Stimulated activated CD4-positive, alpha-beta T cell treated with anti-CD3 and anti-CD28 coated beads, Interleukin-2, amount 100 ng/mL, for 24 hours (primary cell): ENCODE measurements around the gene LRMDA.

Experiments used
- DNase-seq, 2 donors: peaks; one replicate each; pipeline ENCODE4 v3.0.0-alpha.2; 2020

The LRMDA gene

DNA sequence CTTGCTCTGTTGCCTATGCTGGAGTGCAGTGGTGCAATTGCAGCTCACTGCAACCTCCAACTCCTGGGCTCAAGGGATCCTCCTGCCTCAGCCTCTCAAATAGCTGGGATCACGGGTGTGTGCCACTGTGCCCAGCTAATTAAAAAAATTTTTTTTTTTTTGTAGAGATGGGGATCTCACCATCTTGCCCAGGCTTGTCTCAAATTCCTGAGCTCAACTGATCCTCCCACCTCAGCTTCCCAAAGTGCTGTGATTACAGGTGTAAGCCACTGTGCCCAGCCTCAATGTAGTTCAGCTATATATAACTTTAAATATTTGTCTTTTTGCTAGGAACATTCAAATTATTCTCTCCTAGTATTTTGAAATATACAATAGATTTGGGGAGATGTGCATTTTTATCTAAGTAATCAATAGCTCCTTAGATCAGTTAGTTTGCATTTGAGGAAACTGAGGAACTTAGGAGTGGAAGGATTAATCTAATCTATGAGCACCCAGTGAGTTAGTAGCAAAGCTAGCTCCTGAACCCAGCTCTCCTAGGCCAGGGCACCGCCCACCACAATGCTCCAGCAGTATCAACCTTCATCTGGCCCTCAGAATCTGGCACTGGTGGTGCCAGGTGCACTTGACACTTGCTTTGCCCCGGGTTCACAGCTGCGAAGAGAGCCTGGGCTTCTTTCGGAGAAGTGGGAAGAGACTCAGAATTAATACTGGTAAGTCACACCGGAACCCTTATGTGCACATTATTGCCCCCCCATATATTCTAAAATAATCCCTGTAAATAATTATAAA is 5.9 kb upstream of the LRMDA start:
- no peak for DNase-seq

GRCh38 chr10:75426880-75427279 is 4.5 kb upstream of the LRMDA start:
- no peak for DNase-seq

GRCh38 chr10:75427951-75428350 is 3.5 kb upstream of the LRMDA start:
- no peak for DNase-seq

- no peak for DNase-seq
These were observed 2.8 kb upstream of the LRMDA start for GRCh38 chr10:75428434-75429158.

GRCh38 chr10:75429159-75429827 is 2.1 kb upstream of the LRMDA start:
- DNase-seq: no peak

GRCh38 chr10:75430000-75430763 is 1.2 kb upstream of the LRMDA start:
- no peak for DNase-seq

GRCh38 chr10:75432176-75432575 is 752 bp downstream of the LRMDA start:
- DNase-seq: no peak

DNA sequence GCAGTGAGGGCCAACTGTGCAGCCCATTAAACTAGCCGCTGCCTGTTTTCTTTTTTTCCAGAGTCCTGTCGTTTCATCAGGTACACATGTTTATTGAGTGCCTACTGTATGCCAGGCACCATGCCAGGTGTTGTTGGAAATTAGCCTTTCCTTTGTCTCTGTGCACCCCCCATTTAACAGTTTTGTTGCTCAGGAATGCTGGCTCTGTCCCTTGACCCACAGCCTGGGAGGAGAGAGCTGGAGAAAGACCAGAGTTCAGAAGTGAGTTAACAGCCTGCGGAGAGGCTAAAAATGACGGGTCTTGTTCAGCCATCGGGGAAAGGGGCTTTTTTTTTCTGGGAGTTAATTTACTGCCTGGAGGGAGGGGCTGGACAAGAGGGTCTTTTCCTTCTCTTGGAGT is 1.3 kb downstream of the LRMDA start:
- DNase-seq: no peak

GRCh38 chr10:75433216-75433615 is 1.8 kb downstream of the LRMDA start:
- no peak for DNase-seq

DNA sequence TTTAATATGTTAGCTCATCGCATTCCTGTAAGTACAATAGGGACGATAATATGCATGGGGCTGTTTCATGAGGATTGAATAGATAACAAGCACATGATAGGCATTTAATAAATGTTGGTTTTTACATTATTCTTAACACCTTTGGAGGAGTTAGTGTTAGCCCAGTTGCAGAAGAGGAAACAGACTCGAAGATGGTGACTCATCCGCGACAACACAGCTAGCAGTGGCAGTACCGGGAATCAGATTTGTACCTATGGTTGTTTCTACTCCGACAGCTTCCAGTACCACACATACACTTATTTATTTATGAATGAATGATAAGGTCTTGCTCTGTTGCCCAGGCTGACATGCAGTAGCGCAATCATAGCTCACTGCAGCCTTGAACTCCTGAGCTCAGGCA is 2.9 kb downstream of the LRMDA start:
- DNase-seq: no peak

GRCh38 chr10:75435291-75435690 is 3.9 kb downstream of the LRMDA start:
- no peak for DNase-seq

DNA sequence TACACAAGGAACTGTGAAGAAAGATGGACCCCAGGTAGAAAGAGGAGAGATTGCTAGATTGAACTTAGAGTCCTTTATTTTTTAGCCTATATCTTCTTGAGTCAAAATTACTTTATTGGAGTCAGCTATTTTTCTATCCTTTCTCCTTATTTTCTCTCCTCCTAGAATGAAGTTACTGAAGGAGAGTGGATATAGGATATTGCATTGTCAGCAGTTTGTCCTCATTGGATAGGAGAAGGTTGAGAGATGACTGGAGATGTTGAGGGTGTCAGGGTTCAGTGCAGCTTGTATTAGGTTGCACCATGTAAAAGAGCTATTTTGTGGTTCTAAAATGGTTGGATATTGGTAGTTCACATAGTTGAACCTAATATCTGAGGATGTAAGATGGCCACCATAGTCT is 5.5 kb downstream of the LRMDA start:
- DNase-seq: no peak

- DNase-seq: no peak
These were observed 6.3 kb downstream of the LRMDA start for GRCh38 chr10:75437693-75438092.

DNA sequence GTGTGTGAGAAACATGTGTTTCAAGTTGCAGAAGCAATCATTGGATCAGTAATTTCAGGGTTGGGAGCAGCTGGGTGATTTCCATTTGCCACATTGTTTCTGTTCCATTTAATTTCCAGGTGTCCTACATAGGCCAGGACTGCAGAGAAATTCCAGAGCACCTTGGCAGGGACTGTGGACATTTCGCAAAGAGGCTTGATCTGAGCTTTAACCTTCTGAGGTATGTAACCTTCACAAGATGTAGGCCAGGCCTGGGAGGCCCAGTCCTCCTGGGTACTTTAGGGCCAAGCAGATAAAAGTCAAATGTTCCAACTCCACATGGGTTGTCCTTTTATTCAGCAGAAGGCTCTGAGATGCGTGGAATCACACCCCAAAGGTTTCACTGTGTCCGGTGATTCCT is 6.9 kb downstream of the LRMDA start:
- no peak for DNase-seq

DNA sequence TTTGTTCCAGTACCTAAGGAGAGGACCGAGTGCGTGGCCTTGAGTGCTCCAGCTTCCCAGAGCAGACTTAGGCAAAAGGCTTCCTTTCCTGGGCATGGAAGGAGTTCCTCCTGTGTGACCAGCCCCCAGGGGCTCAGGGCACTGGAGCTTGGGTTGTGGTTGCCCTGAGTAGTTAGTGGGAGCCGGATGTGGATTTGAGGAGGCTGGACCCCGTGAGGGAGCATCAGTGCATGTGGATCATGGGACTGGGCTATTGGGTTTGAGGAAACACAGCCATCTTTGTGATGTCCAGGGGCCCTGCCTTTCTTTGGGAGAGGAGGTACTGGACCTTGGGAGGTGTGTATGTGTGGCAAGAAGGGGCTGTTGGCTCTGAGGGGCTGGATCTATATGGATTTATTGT is 8.4 kb downstream of the LRMDA start:
- no peak for DNase-seq

- no peak for DNase-seq
These were observed 8.9 kb downstream of the LRMDA start for GRCh38 chr10:75440271-75440793.

DNA sequence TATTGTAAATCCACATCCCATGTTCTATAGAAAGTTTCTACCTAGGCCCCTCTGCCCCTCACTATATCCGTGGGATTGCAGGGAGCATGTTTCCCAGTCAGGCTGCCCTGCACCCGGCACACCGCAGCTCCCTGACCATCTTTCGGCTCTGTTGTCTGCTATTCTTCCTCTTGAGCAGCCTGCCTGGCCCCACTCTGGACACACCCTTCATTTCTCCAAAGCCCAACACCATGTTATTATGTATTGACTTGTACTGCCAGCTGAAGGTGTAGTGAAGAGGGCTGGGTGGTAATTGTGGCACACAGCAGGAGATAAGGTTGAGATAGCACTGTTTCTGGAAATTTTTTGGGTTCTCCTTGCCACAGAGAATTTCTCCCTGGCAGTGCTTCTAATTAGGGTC is 9.8 kb downstream of the LRMDA start:
- DNase-seq: no peak

DNA sequence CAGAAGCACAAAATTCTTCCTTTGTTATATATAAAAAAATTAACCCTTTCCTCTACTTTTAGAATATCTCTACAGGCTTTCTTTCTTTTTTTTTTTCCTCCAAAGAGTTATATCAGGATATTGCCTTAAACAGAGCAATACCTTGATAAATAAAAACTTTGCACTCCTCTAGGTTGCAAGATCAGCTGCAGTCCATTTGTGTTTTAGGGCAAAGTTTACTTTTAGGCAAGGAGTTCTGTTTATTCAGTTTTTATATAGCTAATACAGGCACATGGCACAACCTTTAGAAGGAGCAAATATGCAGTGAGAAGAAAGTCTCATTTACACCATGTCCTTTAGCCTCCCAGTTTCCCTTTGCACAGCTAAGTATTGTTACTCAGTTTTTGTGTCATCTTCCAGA is 10.3 kb downstream of the LRMDA start:
- no peak for DNase-seq

DNA sequence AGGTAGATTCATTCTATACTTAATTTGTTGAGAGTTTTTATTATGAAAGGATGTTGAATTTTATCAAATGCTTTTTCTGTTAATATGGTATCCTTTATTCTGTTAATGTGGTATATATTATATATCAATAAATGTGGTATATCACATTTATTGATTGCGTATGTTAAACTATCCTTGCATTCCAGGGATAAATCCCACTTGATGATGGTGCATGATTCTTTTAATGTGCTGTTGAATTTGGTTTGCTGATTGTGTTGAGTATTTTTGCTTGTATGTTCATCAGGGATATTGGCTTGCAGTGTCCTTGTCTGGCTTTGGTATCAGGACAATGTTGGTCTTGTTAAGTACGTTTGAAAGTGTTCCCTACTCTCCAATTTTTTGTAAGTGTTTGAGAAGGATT is 11.9 kb downstream of the LRMDA start:
- DNase-seq: no peak

GRCh38 chr10:75444781-75445386 is 13.5 kb downstream of the LRMDA start:
- DNase-seq: no peak

GRCh38 chr10:75446508-75446907 is 15.1 kb downstream of the LRMDA start:
- no peak for DNase-seq

DNA sequence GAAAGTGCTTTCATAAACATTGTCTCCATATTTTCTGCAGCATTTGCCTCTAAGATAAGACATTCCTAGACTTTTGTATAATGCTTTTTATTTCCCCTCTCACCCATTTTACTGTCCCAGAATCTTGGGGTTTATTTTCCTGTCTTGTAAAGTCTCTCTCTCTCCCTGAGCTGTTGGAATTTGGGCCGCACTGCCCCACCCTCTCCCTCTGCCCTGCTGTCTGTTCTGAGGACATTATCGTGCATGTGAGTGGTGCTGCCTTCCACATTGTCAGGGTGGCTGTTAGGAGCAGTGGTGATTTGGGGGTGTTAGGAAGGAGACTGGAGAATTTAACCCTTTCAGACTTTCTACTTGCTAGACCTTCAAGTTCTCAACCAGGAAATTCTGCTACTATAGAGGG is 16.7 kb downstream of the LRMDA start:
- no peak for DNase-seq
